ENCODE data around the gene WDPCP.
"Not testable (repeated sequence)": the region's sequence is repeated elsewhere in the genome, so short reads cannot be mapped to it uniquely, and the experiment has no call there.

WDPCP gene

GRCh38 chr2:63589148-63589958, 1.1 kb upstream of the WDPCP start:
- DNase-seq, result no peak

DNA sequence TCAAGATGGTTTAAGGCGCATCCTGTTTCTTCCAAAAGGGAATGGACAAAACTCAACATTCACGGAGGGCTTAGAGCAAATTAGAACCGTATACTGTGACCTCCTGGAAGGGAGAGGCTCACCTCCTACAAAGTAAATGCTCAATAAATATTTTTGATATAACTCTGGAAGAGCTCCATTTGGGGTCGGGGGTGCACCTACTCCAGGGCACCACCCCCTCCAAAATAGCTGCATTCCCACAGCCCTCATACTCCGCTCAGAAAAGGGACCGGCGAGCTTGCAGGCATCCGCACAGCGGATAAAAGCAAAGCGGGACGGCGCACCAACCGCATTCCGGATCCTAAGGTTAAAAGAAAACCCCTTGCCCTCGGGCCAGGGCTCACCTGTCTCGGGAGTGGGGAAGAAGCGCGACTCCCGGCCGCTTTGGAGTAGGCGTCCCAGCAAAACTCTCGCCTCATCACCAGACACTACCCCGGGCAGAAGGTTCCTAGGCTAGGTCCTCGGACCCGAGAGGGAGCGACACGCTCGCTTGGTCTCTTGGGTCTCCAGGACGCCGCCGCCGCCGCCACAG, 378 bp downstream of the WDPCP start:
- DNase-seq, result no peak

GRCh38 chr2:63582873-63583272, 5.4 kb downstream of the WDPCP start:
- DNase-seq, result no peak

DNA sequence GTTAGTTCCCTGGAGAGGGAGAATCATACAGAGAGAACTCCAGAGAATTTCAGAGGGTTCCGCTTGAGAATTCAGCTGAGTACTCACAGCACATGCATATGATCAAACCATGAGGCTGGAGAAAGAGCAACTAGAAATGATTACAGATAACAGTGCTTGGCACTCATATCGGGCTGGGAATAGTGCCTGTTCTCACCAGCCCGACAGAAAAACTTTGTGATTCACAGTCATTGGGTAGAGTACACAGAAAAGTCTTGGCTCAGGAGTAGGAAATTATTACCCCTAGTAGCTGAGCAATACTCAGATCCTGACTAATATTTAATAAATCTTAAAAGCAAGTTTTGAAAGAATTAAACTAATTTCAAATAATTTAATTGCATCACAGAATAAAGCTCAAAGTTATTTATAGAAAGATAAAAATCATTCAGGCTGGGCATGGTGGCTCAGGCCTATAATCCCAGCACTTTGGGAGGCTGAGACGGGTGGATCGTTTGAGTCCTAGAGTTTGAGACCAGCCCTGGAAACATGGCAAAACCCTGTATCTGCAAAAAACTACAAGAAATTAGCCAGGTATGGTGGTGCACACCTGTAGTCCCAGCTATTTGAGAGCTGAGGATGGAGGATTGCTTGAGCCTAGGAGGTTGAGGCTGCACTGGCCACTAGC, 6.8 kb downstream of the WDPCP start:
- no peak for DNase-seq

- no peak for DNase-seq
Measured at GRCh38 chr2:63580651-63581297, 7.5 kb downstream of the WDPCP start.

DNA sequence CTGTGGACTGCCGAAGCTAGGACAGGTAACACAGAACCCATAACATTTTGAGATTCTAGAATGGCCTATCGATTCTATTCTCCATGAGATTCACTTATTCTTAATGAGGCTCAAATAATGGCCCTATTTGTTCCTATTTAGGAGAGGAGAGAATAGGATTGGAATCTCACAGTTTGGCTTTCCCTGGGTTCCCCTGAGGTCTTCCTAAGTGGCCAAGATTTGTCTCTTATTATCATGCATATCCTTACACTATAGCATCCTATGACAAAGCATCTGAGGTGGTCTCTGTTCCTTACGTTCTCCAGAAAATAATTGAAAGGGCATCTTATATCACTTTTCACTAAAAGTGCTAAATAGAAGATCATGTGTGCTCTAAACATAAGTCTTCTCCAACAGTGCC, 9.5 kb downstream of the WDPCP start:
- no peak for DNase-seq

DNA sequence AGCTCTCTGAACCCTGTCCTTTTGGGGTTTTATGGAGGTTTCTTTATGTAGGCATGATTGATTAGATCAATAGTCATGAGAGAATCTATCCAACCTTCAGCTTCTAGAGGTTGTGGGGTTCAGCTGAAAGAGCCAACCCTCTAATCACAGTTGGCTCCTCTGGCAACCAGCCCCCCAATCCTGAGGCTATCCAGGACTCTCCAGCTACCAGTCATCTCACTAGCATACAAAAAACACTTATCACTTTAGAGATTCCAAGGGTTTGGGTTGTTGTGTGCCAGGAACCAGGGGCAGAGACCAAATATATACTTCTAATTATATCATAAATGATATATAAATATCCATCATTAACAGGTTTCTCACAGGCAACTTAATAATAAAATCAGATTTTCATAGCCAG, 11.7 kb downstream of the WDPCP start:
- DNase-seq, result no peak

DNA sequence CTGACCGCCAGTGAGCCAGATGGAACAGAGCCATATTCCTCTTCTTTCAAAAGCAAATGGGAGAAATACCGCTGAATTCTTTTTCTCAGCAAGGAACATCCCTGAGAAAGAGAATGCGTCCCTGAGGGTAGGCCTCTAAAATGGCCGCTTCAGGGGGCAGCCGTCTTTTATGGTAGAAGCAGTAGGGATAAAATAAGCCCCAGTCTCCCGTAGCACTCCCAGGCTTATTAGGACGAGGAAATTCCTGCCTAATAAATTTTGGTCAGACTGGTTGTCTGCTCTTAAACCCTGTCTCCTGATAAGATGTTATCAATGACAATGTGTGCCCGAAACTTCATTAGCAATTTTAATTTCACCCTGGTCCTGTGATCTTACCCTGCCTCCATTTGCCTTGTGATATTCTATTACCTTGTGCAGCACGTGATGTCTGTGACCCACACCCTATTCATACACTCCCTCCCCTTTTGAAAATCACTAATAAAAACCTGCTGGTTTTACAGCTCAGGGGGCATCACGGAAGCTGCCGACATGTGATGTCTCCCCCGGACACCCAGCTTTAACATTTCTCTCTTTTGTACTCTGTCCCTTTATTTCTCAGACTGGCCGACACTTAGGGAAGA, 14.4 kb downstream of the WDPCP start:
- not testable (repeated sequence) for DNase-seq

DNA sequence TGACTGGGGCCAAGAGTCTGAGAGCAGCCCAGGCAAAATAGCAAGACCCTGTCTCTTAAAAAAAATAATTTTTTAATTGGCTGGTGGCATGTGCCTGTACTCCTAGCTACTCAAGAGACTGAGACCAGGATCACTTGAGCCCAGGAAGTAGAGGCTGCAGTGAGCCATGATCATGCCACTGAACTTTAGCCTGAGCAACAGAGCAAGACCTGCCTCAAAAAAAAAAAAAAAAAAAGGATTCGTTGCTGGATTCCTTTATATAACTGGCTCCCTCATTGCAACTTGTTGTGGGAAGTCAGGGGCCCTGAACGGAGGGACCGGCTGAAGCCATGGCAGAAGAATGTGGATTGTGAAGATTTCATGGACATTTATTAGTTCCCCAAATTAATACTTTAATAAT, 15.3 kb downstream of the WDPCP start:
- not testable (repeated sequence) for DNase-seq

- DNase-seq, result no peak
Measured at GRCh38 chr2:63572001-63572400, 16.3 kb downstream of the WDPCP start.

- no peak for DNase-seq
Measured at GRCh38 chr2:63571291-63571690, 17.0 kb downstream of the WDPCP start.

DNA sequence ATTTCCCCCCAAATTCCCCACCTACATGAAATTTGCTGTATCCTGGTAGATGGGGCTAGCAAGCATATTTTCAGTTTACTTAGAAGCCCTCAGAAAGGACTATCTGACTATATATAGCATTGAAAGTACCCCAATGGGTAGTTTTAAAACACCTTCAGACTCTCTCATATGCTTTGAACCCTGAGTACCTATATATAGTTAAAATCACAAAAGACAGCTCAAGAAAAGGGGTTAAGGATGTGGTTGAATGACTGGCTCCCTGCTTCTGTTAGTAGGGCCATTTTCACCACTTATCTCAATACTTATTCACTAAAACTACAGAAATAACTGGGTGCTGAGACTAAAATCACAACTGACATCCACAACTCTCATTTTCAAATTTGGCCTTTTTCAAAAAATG, 18.5 kb downstream of the WDPCP start:
- DNase-seq, result no peak

DNA sequence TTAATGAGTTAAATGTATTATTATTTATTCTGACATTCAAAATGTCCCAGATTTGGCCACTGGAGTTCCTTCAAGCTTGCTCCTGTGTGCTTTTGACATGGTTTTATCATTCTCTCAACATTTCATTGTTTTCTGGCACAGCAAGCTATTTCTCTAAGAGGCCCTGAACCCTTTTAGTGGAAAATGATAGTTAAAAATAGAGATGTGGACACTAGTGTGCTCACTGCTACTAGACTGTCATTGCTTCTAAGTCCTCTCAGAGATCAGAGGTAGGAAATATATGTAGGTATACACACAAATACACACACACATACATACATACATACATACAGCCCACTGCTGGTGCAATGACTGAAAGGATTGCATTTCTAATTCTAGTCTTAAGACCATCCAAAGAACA, 25.5 kb downstream of the WDPCP start:
- DNase-seq, result no peak

GRCh38 chr2:63558922-63559321, 29.4 kb downstream of the WDPCP start:
- not testable (repeated sequence) for DNase-seq

GRCh38 chr2:63557819-63558218, 30.5 kb downstream of the WDPCP start:
- DNase-seq, result not testable (repeated sequence)

DNA sequence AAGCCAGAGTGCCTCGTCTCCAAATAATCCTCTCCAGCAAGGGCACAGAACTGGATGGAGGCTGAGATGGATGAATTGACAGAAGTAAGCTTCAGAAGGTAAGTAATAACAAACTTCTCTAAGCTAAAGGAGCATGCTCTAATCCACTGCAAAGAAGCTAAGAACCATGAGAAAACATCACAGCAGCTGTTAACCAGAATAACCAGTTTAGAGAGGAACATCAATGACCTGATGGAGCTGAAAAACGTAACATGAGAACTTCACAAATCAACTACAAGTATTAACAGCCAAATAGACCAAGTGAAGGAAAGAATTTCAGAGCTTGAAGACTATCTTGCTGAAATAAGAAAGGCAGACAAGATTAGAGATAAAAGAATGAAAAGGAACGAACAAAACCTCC, 32.3 kb downstream of the WDPCP start:
- no peak for DNase-seq

DNA sequence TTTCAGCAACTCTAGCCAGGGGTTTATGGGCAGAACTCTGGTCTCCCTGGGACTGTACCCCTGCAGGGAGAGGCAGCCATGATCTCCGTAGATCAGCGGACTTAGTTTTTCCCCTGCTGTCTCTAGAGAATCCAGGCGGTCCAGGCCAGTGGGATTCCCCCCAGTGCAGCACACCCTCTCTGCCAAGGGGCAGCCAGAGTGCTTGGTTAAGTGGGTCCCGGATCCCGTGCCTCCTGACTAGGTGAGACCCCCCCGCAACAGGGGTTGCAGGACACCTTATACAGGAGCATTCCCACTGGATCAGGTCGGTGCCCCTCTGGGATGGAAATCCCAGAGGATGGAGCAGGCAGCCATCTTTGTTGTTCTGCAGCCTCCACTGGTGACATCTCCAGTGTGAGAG, 33.0 kb downstream of the WDPCP start:
- no peak for DNase-seq

DNA sequence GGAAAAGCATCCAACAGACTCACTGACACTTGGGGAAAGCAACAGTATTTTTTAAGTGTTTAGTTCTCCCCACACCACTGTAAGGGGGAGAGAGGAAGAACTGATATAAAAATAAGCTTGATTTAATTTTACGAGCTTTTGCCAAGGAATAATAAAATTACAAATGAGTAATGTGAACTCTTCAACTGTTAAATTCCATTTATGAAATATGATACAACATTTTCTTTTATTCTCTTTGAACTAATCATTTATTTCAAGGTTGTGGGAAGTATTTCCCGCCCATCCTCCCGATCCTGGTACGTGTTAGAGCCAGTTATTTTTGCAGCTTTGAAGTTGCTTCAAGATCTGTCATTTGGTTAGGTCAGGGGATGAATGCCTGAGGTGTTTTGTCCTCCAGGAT, 35.2 kb downstream of the WDPCP start:
- no peak for DNase-seq

- DNase-seq, result no peak
Measured at GRCh38 chr2:63545023-63545422, 43.3 kb downstream of the WDPCP start.

GRCh38 chr2:63544017-63544627, 44.2 kb downstream of the WDPCP start:
- DNase-seq, result peak; percentile 11

- DNase-seq, result no peak
Measured at GRCh38 chr2:63539416-63540162, 48.7 kb downstream of the WDPCP start.

DNA sequence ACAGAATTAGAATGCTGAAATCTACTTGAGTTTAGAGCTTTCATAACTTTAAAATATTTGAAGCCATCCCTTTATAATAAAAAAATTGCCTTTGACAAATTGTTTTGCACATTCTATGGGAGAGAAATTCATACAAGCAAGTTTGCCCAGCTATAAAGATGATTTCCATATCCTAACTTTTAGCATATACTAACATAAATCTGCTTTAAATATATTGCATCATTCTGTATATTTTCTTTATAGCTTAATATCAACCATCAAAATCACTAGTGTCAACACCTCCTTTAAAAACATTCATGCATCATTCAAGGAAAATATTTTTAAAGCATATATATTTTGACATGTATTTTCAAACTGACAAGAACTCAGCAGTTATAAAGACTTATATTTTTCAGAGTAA, 49.9 kb downstream of the WDPCP start:
- DNase-seq, result no peak
